ENCODE measurements around the gene AAK1.
"Not testable (repeated sequence)": the region's sequence is repeated elsewhere in the genome, so short reads cannot be mapped to it uniquely, and the experiment has no call there.

AAK1 gene

GRCh38 chr2:69660637-69661036 lies 17.1 kb upstream of the AAK1 start:
- DNase-seq (ENCODE audit: low read depth), result no peak
- TF ChIP-seq, protein P1, sequence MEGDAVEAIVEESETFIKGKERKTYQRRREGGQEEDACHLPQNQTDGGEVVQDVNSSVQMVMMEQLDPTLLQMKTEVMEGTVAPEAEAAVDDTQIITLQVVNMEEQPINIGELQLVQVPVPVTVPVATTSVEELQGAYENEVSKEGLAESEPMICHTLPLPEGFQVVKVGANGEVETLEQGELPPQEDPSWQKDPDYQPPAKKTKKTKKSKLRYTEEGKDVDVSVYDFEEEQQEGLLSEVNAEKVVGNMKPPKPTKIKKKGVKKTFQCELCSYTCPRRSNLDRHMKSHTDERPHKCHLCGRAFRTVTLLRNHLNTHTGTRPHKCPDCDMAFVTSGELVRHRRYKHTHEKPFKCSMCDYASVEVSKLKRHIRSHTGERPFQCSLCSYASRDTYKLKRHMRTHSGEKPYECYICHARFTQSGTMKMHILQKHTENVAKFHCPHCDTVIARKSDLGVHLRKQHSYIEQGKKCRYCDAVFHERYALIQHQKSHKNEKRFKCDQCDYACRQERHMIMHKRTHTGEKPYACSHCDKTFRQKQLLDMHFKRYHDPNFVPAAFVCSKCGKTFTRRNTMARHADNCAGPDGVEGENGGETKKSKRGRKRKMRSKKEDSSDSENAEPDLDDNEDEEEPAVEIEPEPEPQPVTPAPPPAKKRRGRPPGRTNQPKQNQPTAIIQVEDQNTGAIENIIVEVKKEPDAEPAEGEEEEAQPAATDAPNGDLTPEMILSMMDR (conservative IDR thresholded peaks at IDR 0.05; ENCODE audit: control insufficient read depth, insufficient read depth, low read depth, low read length), result no peak
- H3K4me3 ChIP-seq (ENCODE audit: control insufficient read depth, low read depth, low read length), result no peak overlapping the region

DNA sequence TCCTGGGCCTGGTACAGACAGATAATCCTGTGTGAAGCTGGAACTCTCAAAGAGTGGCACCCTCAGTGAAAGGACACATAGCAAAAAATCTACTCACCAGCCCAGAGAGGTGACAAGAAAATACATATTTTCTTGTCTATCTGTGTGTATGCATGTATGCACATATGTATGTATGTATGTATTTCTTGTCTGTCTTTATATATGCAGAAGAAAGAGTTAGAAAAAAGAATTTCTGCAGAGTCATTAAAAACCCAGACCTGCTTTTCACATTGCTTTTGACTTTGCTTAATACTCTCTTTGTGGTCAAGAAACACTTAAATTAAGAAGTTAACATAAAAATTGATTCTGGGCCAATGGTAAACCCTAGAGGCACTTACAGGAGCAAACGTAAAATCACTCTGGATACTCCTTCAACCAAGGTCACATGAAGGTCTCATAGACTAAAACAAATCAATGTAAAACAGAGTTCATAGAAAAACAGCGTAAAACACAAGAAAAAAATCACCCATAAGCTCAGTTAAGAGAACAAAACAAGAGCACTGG lies 16.5 kb upstream of the AAK1 start:
- H3K4me3 ChIP-seq (ENCODE audit: control insufficient read depth, low read depth, low read length), result no peak overlapping the region
- TF ChIP-seq, protein P1 (conservative IDR thresholded peaks at IDR 0.05; ENCODE audit: control insufficient read depth, insufficient read depth, low read depth, low read length), result no peak
- no peak for DNase-seq (ENCODE audit: low read depth)

- H3K4me3 ChIP-seq (ENCODE audit: control insufficient read depth, low read depth, low read length), result no peak overlapping the region
- TF ChIP-seq, protein P1 (conservative IDR thresholded peaks at IDR 0.05; ENCODE audit: control insufficient read depth, insufficient read depth, low read depth, low read length), result no peak
- no peak for DNase-seq (ENCODE audit: low read depth)
Measured at GRCh38 chr2:69659349-69659748, 15.8 kb upstream of the AAK1 start.

DNA sequence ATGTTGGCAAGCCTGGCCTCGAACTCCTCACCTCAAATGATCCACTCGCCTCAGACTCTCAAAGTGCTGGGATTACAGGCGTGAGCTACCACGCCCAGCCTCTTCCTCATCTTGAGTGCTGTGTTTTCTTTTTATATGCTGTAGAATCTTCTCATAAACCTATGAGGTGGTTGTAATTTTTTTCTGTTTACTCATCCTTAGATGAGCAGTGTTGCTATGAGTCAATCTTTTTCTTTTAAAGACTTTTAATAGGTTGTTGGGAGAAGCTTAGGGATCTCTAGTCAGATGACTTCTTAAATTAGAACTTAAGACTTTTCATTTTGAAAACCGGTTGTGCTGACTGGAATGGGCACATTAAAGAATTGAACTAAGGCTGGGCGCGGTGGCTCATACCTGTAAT lies 8.7 kb upstream of the AAK1 start:
- peak; percentile 90 for DNase-seq (ENCODE audit: low read depth)
- TF ChIP-seq, protein P1 (conservative IDR thresholded peaks at IDR 0.05; ENCODE audit: control insufficient read depth, insufficient read depth, low read depth, low read length), result no peak
- H3K4me3 ChIP-seq (ENCODE audit: control insufficient read depth, low read depth, low read length), result no peak overlapping the region

DNA sequence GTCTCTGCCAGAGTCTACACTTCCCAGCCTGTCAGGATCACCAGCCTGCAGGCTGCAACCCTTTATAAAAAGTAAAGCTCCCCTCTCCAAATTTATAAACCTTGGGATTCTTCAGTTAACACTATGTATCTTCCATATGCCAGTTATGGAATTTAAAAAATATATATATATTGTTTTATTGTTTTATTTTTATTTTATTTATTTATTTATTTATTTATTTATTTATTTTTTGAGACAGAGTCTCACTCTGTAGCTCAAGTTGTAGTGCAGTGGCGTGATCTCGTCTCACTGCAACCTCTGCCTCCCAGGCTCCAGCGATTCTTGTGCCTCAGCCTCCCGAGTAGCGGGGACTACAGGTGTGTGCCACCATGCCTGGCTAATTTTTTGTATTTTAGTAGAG lies 3.7 kb upstream of the AAK1 start:
- not testable (repeated sequence) for DNase-seq (ENCODE audit: low read depth); H3K4me3 ChIP-seq (ENCODE audit: control insufficient read depth, low read depth, low read length)

DNA sequence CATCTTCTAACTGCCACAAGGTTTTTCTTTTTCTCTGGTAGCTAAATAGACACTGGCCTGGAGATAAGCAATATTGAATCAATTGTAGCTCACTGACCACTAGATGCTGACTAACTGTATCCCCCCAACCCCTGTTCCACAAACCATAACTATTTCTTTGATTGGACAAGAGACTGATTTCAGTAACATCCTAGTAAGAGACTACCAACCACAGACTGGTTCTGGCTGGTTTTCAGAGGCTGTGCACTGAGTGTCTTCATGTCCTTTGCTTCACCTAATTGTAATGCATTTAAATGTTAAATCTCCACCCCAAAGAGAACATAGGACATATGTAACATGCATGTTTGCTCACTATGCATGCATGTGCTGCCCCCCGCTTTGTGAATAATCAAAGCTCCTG lies 3.2 kb upstream of the AAK1 start:
- no peak overlapping the region for H3K4me3 ChIP-seq (ENCODE audit: control insufficient read depth, low read depth, low read length)
- TF ChIP-seq, protein P1 (conservative IDR thresholded peaks at IDR 0.05; ENCODE audit: control insufficient read depth, insufficient read depth, low read depth, low read length), result no peak
- no peak for DNase-seq (ENCODE audit: low read depth)

- no peak overlapping the region for H3K4me3 ChIP-seq (ENCODE audit: control insufficient read depth, low read depth, low read length)
- TF ChIP-seq, protein P1 (conservative IDR thresholded peaks at IDR 0.05; ENCODE audit: control insufficient read depth, insufficient read depth, low read depth, low read length), result no peak
- DNase-seq (ENCODE audit: low read depth), result no peak
Measured at GRCh38 chr2:69645921-69646320, 2.4 kb upstream of the AAK1 start.

Data from fibroblast of mammary gland (primary cell).